HG02610 (cell line): ENCODE results near the gene SCGB1D1.
"Not testable (repeated sequence)": the region's sequence is repeated elsewhere in the genome, so short reads cannot be mapped to it uniquely, and the experiment has no call there.

Experiments used
- ATAC-seq: cut with Tn5 transposase; IDR thresholded peaks from one replicate; pipeline ENCODE4 v1.9.1; 2021; ENCODE audit warnings: mild to moderate bottlenecking, moderate library complexity; ENCODE audit not compliant: unreplicated experiment

Gene SCGB1D1

GRCh38 chr11:62157603-62158002 is 32.4 kb upstream of the SCGB1D1 start:
- no peak for ATAC-seq

- ATAC-seq, result no peak
Measured at GRCh38 chr11:62166371-62166770, 23.6 kb upstream of the SCGB1D1 start.

GRCh38 chr11:62169448-62169847 is 20.6 kb upstream of the SCGB1D1 start:
- ATAC-seq, result no peak

GRCh38 chr11:62169935-62170334 is 20.1 kb upstream of the SCGB1D1 start:
- no peak for ATAC-seq

- ATAC-seq, result no peak
Measured at GRCh38 chr11:62171261-62171723, 18.7 kb upstream of the SCGB1D1 start.

- no peak for ATAC-seq
Measured at GRCh38 chr11:62172294-62172693, 17.7 kb upstream of the SCGB1D1 start.

- no peak for ATAC-seq
Measured at GRCh38 chr11:62176766-62177165, 13.2 kb upstream of the SCGB1D1 start.

- ATAC-seq, result no peak
Measured at GRCh38 chr11:62179995-62180394, 10.0 kb upstream of the SCGB1D1 start.

- no peak for ATAC-seq
Measured at GRCh38 chr11:62181097-62181496, 8.9 kb upstream of the SCGB1D1 start.

- no peak for ATAC-seq
Measured at GRCh38 chr11:62182147-62182891, 7.7 kb upstream of the SCGB1D1 start.

GRCh38 chr11:62186195-62186594 is 3.8 kb upstream of the SCGB1D1 start:
- no peak for ATAC-seq

GRCh38 chr11:62193952-62194351 is 3.9 kb downstream of the SCGB1D1 start:
- ATAC-seq, result no peak

GRCh38 chr11:62195010-62195409 is 5.0 kb downstream of the SCGB1D1 start:
- not testable (repeated sequence) for ATAC-seq

GRCh38 chr11:62195945-62196344 is 5.9 kb downstream of the SCGB1D1 start:
- no peak for ATAC-seq

- not testable (repeated sequence) for ATAC-seq
Measured at GRCh38 chr11:62197400-62197799, 7.4 kb downstream of the SCGB1D1 start.

- no peak for ATAC-seq
Measured at GRCh38 chr11:62201376-62201775, 11.4 kb downstream of the SCGB1D1 start.

- ATAC-seq, result no peak
Measured at GRCh38 chr11:62202910-62203309, 12.9 kb downstream of the SCGB1D1 start.

GRCh38 chr11:62204430-62204829 is 14.4 kb downstream of the SCGB1D1 start:
- ATAC-seq, result no peak

GRCh38 chr11:62205441-62205840 is 15.4 kb downstream of the SCGB1D1 start:
- no peak for ATAC-seq

- not testable (repeated sequence) for ATAC-seq
Measured at GRCh38 chr11:62206276-62207066, 16.5 kb downstream of the SCGB1D1 start.

GRCh38 chr11:62208785-62209144 is 18.7 kb downstream of the SCGB1D1 start:
- ATAC-seq, result no peak

GRCh38 chr11:62217191-62217748 is 27.3 kb downstream of the SCGB1D1 start:
- ATAC-seq, result no peak
